ENCODE measurements around the gene SLC29A3.
"Not testable (repeated sequence)": the region's sequence is repeated elsewhere in the genome, so short reads cannot be mapped to it uniquely, and the experiment has no call there.

The SLC29A3 gene

GRCh38 chr10:71346731-71347130 is 27.7 kb downstream of the SLC29A3 start:
- no peak for DNase-seq (ENCODE audit: low spot score)

GRCh38 chr10:71347587-71348395 is 28.7 kb downstream of the SLC29A3 start:
- no peak for DNase-seq (ENCODE audit: low spot score)

GRCh38 chr10:71348850-71349249 is 29.8 kb downstream of the SLC29A3 start:
- no peak for DNase-seq (ENCODE audit: low spot score)

- DNase-seq (ENCODE audit: low spot score): no peak
Measured at GRCh38 chr10:71349406-71349805, 30.3 kb downstream of the SLC29A3 start.

GRCh38 chr10:71351087-71351486 is 32.0 kb downstream of the SLC29A3 start:
- no peak for DNase-seq (ENCODE audit: low spot score)

GRCh38 chr10:71351628-71352319 is 32.7 kb downstream of the SLC29A3 start:
- no peak for DNase-seq (ENCODE audit: low spot score)

- DNase-seq (ENCODE audit: low spot score): no peak
Measured at GRCh38 chr10:71353639-71354038, 34.6 kb downstream of the SLC29A3 start.

- no peak for DNase-seq (ENCODE audit: low spot score)
Measured at GRCh38 chr10:71354776-71355175, 35.7 kb downstream of the SLC29A3 start.

- DNase-seq (ENCODE audit: low spot score): no peak
Measured at GRCh38 chr10:71355886-71356285, 36.8 kb downstream of the SLC29A3 start.

- DNase-seq (ENCODE audit: low spot score): no peak
Measured at GRCh38 chr10:71357792-71358265, 38.8 kb downstream of the SLC29A3 start.

GRCh38 chr10:71358277-71358676 is 39.2 kb downstream of the SLC29A3 start:
- no peak for DNase-seq (ENCODE audit: low spot score)

GRCh38 chr10:71358906-71359305 is 39.8 kb downstream of the SLC29A3 start:
- DNase-seq (ENCODE audit: low spot score): not testable (repeated sequence)

- no peak for DNase-seq (ENCODE audit: low spot score)
Measured at GRCh38 chr10:71359364-71360046, 40.4 kb downstream of the SLC29A3 start.

- DNase-seq (ENCODE audit: low spot score): no peak
Measured at GRCh38 chr10:71360735-71361134, 41.7 kb downstream of the SLC29A3 start.

GRCh38 chr10:71361581-71361980 is 42.5 kb downstream of the SLC29A3 start:
- no peak for DNase-seq (ENCODE audit: low spot score)

- no peak for DNase-seq (ENCODE audit: low spot score)
Measured at GRCh38 chr10:71362141-71362540, 43.1 kb downstream of the SLC29A3 start.

- no peak for DNase-seq (ENCODE audit: low spot score)
Measured at GRCh38 chr10:71363936-71364335, 44.9 kb downstream of the SLC29A3 start.

GRCh38 chr10:71365366-71365765 is 46.3 kb downstream of the SLC29A3 start:
- DNase-seq (ENCODE audit: low spot score): no peak

GRCh38 chr10:71366690-71367089 is 47.6 kb downstream of the SLC29A3 start:
- no peak for DNase-seq (ENCODE audit: low spot score)

- DNase-seq (ENCODE audit: low spot score): no peak
Measured at GRCh38 chr10:71367271-71367670, 48.2 kb downstream of the SLC29A3 start.

GRCh38 chr10:71368176-71368575 is 49.1 kb downstream of the SLC29A3 start:
- no peak for DNase-seq (ENCODE audit: low spot score)

GRCh38 chr10:71368643-71369042 is 49.6 kb downstream of the SLC29A3 start:
- DNase-seq (ENCODE audit: low spot score): no peak

GRCh38 chr10:71369602-71370001 is 50.5 kb downstream of the SLC29A3 start:
- DNase-seq (ENCODE audit: low spot score): no peak

Data from ecto neural progenitor cell (in vitro differentiated cells).